ENCODE measurements around the gene CPA2.
A peak's percentile ranks its signal among the peaks of the same experiment; 100 is the strongest.
"Not testable (repeated sequence)": the region's sequence is repeated elsewhere in the genome, so short reads cannot be mapped to it uniquely, and the experiment has no call there.

CPA2 gene

DNA sequence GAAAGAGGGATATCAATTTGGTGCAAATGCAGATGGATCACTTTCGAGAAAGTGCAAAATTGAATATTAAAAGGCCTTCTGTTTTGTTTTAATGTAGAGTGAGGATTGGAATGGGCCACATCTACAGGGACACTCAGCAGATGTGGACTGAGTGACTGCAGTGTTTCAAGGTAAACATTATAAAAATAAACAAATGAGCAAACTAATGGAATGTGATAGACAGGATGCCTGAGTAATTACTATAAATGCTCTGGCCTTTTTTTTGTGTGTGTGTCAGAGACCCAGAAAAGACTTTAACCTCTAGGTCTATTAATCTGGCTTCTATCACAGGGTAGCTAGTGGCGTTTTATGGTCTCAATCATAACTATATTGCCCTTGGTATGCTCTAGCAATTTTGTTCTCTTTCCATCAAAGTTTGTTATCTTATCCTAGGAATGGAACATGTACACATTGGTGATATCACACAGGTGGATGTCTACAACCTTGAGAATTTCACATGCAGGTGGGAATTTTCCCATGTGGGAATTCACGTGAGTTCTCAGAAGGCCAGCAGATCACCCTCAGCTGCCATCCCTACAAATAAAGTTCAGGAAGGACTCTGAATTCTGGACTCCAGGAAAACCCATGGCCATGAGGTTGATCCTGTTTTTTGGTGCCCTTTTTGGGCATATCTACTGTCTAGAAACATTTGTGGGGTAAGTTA lies at the start of gene CPA2:
TSS of gene CPA2 (plus strand) at position 606 of the 703 bp plus-strand sequence. CDS start at position 625, 19 bp downstream.
- no peak for DNase-seq

DNA sequence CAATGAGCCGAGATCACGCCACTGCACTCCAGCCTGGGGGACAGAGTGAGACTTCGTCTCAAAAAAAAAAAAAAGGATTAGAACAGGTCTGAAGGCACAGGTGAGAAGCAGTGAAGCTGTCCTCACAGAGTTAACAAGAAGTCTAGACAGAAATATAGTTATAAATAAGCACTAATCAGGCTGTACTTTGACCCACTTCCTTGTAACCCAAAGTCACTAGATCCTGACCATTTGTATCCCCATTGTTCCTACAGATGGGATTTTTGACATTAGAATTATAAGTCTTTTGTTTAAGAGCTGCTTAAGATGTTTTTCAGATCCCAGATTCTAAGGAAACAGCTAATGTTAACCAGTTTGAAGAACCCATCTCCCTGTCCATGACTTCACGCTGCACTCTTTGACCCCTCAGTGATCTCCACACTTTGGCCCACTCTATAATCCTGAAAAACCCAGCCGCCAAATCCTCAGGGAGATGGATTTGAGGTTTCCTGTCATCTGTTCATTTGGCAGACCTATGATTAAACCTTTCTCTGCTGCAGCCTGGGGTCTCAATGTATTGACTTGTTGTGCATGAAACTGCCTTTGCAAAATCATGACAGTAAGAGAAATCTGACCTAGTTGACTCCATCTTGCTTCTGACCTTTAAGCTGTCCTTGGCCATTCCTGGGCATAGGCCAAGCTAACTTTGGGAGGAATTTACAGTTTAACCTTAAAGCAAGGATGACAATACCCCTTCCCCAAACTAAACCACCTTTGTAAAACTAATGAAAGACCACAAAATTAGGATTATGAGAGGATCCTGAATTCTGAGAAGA lies 47.6 kb upstream of the CPA2 start:
- no peak for DNase-seq

DNA sequence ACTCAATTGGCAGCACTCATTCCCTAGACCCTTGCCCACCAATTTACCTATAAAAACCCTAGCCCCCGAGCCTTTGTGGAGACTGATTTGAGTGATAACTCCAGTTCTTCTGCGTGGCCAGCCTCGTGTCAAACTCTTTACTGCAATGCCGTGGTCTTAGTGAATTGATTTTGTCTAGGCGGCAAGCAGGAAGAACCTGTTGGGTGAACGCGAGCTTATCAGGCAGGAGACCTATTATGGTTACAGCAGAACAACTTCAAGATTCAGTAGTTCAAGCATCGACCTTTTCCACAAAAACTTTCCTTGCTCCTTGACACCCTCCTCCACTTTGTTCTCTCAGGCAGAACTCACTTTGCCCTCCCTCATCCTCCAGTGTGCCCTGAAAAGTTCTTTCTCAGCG lies 46.8 kb upstream of the CPA2 start:
- no peak for DNase-seq

DNA sequence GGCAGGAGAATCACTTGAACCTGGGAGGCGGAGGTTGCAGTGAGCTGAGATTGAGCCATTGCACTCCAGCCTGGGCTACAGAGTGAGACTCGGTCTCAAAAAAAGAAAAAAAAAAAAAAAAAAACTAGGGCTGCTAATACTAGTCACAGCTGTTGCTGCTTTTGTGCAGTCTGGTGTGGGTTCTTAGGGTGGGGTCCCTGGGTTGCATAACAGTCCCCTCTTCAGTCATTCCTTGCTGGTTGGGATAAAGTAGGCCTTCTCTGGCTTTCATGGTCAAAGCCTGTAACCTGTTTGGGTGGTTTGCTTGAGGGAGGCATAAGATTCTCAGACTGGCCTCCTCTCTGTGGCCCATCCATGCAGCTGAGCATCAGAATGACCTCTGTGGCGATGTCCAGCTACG lies 44.9 kb upstream of the CPA2 start:
- DNase-seq, result no peak

DNA sequence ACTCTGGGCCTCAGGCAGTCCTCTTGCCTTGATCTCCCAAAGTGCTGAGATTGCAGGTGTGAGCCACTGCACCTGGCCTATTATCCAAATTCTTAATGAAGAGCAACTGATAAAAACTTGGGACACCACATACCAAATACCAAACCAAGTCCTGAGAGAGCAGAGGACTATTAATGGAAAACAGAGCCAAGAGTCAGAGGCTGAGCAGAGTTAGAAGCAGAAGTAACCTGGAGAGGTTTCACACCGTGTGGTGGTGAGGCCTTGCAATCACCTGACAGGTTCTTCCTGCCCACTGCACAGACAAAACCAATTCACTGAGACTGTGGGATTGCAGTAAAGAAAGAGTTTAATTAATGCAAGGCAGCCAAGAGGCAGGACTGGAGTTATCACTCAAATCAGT lies 43.0 kb upstream of the CPA2 start:
- DNase-seq, result no peak

DNA sequence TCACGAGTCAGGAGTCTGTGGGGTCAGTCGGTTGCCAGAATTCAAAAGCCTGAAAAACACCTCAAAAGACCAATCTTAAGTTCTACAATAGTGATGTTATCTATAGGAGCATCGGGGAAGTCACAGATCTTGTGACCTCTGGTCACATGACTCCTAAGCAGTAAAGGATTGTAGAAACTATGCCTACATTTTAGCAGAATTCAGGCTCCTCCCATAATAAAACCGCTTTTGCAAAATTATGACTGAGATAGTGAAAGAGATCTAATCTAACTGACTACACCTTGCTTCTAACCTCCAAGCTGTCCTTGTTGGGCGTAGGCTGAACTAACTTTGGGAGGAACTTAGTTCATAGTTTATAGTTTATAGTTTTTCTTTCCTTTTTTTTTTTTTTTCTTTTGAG lies 42.5 kb upstream of the CPA2 start:
- DNase-seq, result no peak

DNA sequence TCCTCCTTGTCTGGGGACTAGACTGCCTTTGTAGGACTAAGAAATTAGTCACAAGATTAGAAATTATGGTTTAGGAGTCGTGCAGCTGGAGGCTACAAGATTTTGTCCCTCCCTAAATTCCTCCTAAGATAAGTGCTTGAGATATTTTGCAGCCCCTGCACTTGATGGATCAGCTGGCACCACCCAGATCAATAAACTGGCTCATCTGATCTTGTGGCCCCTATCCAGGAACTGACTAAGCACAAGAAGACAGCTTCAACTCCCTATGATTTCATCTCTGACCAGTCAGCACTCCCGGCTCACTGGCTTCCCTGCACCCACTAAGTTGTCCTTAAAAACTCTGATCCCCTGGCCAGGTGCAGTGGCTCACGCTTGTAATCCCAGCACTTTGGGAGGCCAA lies 41.7 kb upstream of the CPA2 start:
- DNase-seq, result not testable (repeated sequence)

DNA sequence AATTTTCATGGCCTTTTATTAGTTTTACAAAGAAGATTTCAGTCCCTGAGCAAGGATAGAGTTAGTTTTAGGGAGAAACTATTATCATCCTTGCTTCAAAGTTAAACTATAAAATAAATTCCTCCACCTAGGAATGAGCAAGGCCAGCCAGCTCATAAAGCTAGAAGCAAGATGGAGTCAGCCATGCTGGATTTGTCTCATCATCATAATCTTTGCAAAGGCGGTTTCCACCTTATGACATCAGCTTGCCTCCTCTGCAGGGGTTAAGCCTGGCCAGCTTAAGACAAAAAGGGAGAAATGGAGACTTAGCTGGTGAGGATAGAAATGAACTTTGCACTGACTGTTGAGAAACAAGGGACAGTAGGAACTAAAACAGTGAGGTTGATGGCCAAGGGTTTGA lies 40.3 kb upstream of the CPA2 start:
- no peak for DNase-seq

DNA sequence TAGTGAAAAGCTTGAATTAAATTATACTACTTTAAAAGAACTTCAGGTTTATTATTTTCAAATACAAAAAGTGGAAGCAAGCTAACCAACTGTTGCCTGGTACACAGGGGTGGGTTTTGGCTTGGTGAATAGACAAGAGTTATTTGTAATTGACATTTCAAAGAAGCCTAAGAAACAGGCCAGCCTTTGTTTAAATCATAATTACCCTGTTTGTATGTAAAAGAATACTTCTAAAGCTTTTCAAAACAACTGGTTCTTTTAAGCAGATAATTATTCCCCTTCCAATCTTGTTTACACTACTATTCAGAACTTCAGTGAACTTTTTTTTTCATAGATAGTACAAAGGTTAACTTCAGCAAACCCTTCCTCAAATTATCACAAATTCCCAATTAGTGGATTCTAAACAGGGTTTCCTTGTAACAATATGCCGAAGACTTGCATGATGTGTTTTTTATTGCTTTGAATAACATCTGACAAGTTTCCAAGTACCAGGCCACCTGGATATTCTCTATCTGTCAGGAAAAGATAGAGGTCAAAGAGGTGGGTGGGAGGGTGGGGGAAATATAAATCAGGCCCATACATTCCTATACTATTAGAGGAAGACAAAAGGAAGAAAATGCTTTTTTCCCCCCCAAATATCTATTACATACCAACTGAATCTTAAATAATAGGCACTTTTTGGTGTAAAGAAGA lies 38.6 kb upstream of the CPA2 start:
- no peak for DNase-seq

DNA sequence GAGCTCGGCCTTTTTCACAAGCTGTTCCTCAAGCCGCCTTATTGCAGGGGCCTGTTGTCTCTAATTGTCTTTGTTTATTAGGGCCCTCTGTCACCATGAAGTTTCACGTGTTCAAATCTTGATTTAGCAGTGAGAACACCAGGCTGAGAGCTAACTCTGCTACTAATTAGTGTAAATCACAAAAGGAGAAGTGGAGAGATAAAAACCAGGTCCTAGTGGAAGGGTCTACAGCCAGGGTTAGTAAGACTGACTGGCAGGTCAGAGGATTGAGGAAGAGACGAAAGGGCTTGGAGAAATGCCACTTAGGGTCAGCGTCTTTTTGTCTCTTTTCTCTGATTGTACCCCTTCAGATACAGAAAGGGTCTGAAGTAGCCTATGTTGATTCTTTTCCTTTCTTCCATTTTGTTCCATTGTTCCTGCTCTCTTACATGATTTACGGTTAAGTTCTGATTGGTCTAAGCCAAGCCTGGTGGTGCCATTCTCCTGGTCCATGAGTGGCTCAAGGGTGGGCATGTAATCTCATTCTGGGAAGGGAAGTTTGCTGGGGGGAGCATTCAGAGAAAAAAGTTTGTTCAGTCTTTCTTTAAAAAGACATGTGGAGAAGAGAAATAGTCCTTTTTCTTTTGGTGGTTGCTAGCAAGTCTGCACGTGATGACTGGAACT lies 37.7 kb upstream of the CPA2 start:
- no peak for DNase-seq

DNA sequence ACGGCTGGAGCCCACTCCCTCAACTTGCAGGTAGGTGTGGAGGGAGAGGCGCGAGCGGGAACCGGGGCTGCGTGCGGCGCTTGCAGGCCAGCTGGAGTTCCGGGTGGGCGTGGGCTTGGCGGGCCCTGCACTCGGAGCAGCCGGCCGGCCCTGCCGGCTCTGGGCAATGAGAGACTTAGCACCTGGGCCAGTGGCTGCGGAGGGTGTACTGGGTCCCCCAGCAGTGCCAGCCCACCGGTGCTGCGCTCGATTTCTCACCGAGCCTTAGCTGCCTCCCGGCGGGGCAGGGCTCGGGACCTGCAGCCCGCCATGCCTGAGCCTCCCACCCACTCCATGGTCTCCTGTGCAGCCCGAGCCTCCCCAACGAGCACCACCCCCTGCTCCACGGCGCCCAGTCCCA lies 36.7 kb upstream of the CPA2 start:
- not testable (repeated sequence) for DNase-seq

DNA sequence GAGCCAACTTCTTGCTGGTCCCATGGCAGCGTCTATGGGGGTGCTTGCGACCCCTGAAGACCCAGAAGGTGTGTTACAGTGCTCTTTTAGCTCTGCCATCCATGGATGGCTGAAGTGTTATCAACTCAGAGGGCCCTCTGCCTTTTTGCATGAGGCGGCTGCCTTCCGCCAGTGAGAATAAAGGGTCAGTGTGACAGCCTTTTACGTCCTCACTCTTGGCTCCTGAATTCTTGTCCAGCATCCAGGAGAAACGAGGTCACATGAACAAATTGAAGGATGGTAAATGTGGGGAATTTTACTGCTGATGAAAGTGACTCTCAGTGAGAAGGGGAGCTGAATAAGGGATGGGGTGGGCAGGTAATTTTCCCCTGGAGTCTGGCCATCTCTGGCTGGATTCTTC lies 34.9 kb upstream of the CPA2 start:
- DNase-seq, result no peak

DNA sequence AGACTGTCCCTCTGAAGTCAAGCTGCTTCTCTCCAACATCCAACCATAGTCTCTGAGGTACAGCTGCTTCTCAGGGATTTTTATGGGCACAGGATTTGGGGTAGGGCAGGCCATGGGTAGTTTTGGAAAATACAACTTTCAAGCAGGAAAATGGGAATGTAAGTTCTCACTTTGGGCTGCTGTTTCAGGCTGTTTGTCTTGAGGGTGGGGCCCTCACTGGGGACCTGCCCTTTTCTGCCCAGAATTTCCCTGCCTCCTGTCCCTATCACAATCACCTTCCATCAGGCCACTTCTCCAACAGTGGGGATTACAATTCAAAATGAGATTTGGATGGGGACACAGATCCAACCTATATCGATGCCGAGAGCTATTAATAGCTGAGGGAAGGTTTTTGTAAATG lies 34.5 kb upstream of the CPA2 start:
- no peak for DNase-seq

DNA sequence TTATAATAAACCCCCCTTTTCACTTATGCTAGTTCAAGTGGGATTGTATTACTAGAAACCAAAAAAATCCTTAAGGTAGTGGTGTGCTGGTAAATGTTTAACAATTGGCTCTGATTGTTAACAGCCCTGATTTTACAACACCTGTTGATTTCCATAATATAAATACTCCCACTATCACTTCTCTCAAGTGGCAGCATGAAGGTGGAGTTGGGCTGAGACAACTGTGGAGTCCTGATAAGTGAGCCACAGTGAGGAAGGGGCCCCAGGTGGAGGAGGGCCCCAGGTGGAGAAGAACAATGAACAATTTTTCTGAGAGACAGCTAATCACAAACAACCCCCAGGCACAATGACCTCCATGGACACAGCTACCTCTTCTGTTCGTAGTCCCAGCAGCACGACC lies 32.6 kb upstream of the CPA2 start:
- DNase-seq, result no peak

DNA sequence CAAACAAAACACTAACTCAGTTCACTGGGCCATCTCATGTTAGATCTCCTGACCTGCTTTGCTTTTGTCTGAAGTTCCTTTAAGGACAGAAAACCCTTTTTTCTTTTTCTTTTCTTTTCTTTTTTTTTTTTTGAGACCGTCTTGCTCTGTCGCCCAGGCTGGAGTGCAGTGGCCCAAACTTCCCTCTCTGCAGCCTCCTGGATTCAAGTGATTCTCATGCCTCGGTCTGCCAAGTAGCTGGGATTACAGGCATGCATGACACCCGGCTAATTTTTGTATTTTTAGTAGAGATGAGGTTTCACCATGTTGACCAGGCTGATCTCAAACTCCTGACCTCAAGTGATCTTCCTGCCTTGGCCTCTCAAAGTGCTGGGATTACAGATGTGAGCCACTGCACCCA lies 30.3 kb upstream of the CPA2 start:
- DNase-seq, result not testable (repeated sequence)

DNA sequence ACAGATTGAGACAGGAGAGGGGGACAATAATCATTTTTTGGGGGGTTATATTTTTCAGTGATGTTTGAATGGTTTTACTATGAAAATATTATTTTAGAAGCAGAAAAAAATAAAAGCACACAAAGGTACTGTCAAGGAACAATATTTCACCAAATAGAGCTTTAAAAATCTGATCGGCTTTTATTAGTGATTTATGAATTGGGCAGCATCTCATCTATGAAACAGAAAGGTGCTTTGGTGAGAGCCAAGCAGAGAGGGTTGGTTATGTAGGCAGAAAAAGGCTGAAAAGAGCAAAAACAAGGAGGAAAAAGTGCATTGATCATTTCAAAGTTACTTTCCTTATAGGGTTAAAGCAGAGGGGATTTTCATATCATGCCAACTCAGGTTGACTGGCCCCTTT lies 26.4 kb upstream of the CPA2 start:
- DNase-seq, result no peak

DNA sequence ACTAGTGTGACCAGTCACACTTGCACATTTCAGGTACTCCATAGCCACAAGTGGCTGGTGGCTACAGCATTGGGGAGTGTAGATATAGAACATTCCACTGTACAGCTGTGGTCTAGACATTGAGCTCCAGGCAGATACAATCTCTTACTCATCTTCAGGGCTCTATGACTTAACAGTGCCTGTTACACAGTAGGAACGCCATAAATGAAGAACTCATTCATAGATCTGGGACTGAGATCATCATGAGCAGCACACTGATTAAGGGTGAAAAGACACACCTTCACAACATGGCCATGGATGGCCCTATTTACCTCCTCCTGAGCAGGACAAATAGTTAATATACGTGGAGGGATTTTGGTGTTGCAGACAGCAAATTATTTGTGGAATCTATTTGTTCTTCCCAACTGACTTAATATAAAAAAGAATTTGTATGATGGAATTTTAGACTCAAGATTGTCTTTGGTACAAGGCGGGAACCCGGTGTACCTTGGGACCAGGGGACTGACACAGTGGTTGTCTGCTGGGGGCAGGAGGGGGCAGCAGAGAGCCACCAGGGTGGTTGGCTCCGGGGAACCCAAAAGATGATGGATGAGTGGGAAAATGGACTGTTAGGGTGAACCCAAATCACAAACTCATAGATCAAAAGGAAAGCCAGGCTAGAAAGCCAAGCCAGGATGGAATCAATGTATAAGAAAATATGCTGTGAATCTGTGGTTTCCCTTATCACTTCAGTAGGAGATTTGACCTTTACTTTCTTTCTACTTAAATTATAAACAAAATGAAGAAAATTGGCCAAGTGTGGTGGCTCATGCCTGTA lies 24.3 kb upstream of the CPA2 start:
- DNase-seq, result peak; percentile 62

DNA sequence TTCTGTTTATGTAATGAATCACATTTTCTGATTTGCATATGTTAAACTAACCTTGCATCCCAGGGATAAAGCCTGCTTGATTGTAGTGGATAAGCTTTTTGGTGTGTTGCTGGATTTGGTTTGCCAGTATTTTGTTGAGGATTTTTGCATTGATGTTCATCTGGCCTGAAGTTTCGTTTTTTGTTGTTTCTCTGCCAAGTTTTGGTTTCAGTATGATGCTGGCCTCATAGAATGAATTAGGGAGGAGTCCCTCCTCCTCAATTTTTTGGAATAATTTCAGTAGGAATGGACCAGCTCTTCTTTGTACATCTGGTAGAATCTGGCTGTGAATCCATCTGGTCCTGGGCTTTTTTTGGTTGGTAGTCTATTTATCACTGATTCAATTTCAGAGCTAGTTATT lies 23.2 kb upstream of the CPA2 start:
- peak; percentile 75 for DNase-seq

DNA sequence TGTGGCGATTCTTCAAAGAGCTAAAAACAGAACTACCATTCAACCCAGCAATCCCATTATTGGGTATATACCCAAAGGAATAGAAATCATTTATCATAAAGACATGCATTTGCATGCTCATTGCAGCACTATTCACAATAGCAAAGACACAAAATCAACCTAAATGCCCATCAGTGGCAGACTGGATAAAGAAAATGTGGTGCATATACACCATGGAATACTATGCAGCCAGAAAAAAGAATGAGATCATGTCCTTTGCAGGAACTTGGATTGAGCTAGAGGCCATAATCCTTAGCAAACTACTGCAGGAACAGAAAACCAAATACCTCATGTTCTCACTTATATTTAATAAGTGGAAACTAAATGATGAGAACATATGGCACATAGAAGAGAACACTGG lies 20.2 kb upstream of the CPA2 start:
- not testable (repeated sequence) for DNase-seq

DNA sequence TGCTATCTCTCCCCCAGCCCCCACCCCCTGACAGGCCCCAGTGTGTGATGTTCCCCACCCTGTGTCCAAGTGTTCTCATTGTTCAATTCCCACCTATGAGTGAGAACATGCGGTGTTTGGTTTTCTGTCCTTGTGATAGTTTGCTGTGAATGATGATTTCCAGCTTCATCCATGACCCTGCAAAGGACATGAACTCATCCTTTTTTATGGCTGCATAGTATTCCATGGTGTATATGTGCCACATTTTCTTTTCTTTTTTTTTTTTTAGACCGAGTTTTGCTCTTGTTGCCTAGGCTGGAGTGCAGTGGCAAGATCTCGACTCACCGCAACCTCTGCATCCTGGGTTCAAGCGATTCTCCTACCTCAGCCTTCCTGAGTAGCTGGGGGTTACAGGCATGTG lies 17.8 kb upstream of the CPA2 start:
- DNase-seq, result not testable (repeated sequence)

DNA sequence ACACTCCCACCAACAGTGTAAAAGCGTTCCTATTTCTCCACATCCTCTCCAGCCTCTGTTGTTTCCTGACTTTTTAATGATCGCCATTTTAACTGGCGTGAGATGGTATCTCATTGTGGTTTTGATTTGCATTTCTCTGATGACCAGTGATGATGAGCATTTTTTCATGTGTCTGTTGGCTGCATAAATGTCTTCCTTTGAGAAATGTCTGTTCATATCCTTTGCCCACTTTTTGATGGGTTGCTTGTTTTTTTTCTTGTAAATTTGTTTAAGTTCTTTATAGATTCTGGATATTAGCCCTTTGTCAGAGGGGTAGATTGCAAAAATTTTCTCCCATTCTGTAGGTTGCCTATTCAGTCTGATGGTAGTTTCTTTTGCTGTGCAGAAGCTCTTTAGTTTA lies 17.0 kb upstream of the CPA2 start:
- not testable (repeated sequence) for DNase-seq

DNA sequence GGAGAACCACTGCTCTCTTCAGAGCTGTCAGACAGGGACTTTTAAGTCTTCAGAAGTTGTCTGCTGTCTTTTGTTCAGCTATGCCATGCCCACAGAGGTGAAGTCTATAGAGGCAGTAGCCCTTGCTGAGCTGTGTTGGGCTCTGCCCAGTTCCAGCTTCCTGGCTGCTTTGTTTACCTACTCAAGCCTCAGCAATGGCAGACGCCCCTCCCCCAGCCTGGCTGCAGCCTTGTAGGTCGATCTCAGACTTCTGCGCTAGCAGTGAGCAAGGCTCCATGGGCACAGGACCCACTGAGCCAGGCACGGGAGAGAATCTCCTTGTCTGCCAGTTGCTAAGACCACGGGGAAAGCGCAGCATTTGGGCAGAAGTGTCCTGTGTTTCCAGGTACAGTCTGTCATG lies 12.1 kb upstream of the CPA2 start:
- DNase-seq, result no peak

DNA sequence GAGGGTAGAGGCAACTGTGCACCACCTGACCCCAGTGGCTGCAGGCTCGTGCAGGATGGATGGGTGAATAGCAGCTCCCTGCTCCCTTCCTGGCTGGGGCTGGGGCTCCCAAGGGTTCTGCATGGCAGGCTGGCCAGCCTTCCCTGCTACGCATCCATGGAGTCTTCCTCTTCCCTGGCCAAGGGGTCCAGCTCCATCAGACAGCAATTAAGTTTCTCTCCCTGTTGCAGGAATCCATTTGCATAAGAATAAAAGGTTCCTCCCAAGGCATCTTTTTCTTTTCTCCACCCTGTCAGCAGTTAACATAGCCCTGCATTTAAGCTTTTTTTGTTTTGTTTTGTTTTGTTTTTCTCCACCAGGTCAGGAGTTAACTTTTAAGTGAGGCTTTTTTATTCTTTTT lies 10.0 kb upstream of the CPA2 start:
- DNase-seq, result no peak
